ENCODE measurements around the gene ANAPC2.

Gene ANAPC2

DNA sequence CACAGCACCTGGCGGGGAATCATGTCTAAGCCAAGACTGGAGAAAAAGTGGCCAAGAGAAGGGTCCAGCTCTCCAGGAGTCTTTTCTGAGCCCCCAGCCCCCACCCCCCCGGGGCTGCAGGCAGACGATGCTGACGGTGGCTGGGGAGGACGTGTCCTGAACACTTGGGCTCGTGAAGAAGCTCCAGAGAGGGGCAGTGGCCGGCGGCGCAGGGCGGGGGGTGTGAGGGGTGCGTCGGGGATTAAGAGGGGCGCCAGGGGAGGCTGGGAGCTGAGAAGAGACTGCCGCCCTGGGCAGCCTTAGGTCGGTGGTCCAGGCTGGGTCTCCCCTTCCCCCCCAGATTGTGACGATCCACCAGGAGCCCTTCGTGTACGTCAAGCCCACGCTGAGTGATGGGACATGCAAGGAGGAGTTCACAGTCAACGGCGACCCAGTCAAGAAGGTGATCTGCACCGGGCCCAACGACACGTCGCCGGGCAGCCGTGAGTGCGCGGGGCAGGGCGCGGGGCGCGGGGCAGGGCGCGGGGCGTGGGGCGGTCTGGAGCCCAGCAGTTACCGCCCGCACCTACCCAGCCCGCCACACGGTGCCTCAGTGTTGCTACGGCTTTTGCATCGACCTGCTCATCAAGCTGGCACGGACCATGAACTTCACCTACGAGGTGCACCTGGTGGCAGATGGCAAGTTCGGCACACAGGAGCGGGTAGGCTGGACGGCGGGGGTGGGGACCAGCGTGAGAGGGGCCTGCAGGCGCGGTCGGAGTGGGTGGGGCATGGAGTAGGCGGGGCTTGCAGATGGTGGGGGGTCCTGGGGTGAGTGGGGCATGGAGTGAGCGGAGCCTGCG is 27.4 kb downstream of the ANAPC2 start:
- Histone ChIP-seq H3K27ac (no peak overlapping the region), H3K4me3 (ENCODE audit: low read depth, low read length) (no peak overlapping the region), H3K27me3 (replicated peaks) (peaks cover 57% of the 10 kb centered on the region), H3K36me3 (replicated peaks) (no peaks in the 10 kb centered on the region)
- DNase-seq = no peak
- in situ Hi-C loops (cut with HindIII; ENCODE audit: low pct_ligation_motif_present, low sequenced_read_pairs) = no loop called here
- TF ChIP-seq, protein P1, sequence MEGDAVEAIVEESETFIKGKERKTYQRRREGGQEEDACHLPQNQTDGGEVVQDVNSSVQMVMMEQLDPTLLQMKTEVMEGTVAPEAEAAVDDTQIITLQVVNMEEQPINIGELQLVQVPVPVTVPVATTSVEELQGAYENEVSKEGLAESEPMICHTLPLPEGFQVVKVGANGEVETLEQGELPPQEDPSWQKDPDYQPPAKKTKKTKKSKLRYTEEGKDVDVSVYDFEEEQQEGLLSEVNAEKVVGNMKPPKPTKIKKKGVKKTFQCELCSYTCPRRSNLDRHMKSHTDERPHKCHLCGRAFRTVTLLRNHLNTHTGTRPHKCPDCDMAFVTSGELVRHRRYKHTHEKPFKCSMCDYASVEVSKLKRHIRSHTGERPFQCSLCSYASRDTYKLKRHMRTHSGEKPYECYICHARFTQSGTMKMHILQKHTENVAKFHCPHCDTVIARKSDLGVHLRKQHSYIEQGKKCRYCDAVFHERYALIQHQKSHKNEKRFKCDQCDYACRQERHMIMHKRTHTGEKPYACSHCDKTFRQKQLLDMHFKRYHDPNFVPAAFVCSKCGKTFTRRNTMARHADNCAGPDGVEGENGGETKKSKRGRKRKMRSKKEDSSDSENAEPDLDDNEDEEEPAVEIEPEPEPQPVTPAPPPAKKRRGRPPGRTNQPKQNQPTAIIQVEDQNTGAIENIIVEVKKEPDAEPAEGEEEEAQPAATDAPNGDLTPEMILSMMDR (IDR thresholded peaks at IDR 0.05; ENCODE audit: low read depth, low read length, missing control alignments) = no peak

GRCh38 chr9:137160054-137160425 is 28.3 kb downstream of the ANAPC2 start:
- TF ChIP-seq, protein P1 (IDR thresholded peaks at IDR 0.05; ENCODE audit: low read depth, low read length, missing control alignments) = no peak
- no peak for DNase-seq
- peaks cover 48% of the 10 kb centered on the region for H3K27me3 ChIP-seq (replicated peaks)
- H3K4me3 ChIP-seq (ENCODE audit: low read depth, low read length) = no peak overlapping the region
- no peak overlapping the region for H3K27ac ChIP-seq
- H3K36me3 ChIP-seq (replicated peaks) = no peaks in the 10 kb centered on the region
- in situ Hi-C loops (cut with HindIII; ENCODE audit: low pct_ligation_motif_present, low sequenced_read_pairs) = no loop called here

GRCh38 chr9:137159105-137160053 is 29.0 kb downstream of the ANAPC2 start:
- DNase-seq = no peak
- Histone ChIP-seq H3K27ac (no peak overlapping the region), H3K27me3 (replicated peaks) (peaks cover 42% of the 10 kb centered on the region), H3K36me3 (replicated peaks) (no peaks in the 10 kb centered on the region), H3K4me3 (ENCODE audit: low read depth, low read length) (no peak overlapping the region)
- in situ Hi-C loops (cut with HindIII; ENCODE audit: low pct_ligation_motif_present, low sequenced_read_pairs) = no loop called here
- TF ChIP-seq, protein P1 (IDR thresholded peaks at IDR 0.05; ENCODE audit: low read depth, low read length, missing control alignments) = no peak

DNA sequence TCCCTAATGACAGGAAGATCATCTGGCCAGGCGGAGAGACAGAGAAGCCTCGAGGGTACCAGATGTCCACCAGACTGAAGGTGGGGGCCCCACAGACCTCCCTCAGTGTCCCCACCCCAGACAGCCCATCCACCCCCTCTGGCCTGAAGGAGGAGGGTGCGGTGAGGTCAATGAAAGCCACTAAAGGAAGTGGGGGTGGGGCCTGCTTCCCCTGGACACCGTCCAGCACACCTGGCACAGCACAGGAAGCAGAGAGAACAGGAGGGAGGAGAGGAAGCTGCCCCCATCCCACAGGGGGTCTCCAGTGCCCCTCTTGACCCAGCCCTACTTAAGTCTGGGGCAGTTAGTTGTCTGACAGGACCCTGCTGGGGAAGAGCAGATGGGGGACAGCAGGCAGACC is 29.7 kb downstream of the ANAPC2 start:
- in situ Hi-C loops (cut with HindIII; ENCODE audit: low pct_ligation_motif_present, low sequenced_read_pairs) = no loop called here
- peaks cover 34% of the 10 kb centered on the region for H3K27me3 ChIP-seq (replicated peaks)
- no peak for DNase-seq

DNA sequence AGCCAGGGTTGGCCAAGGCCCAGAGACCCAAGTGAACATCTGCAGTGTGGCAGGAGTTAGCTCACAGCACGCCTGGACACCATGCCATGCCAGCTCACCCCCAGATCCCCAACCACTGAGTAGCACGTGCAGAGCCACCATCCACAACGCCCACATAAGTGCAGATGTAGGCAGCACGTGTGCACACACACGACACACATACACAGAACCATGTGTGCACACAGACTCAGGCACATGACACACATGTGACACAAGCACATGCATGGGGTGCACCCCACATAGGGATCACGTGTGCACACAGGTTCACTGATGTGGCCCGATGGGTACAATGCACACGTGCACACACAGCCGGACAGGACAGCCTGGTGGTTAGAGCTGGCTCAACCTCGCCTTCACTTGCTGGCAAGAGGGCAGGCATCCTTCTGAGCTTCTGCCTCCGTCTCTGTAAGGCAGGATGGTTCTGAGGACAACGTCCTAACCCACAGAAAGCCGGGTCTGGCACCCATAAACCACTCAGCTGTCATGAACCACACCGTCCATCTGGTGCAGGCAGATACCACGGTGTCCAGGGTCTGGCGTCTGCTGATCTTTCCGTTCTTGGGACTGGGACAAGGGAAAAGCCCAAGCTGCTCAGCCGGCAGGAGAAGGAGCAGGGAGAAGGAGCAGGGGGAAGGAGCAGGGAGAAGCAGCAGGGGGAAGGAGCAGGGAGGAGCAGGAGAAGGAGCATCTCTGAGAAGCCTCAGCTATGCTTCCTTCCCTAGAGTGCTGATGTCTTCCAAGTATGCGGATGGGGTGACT is 30.5 kb downstream of the ANAPC2 start:
- Histone ChIP-seq H3K27me3 (replicated peaks) (peaks cover 27% of the 10 kb centered on the region), H3K36me3 (replicated peaks) (no peaks in the 10 kb centered on the region), H3K27ac (no peak overlapping the region), H3K4me3 (ENCODE audit: low read depth, low read length) (no peak overlapping the region)
- TF ChIP-seq, protein P1 (IDR thresholded peaks at IDR 0.05; ENCODE audit: low read depth, low read length, missing control alignments) = no peak
- no peak for DNase-seq
- in situ Hi-C loops (cut with HindIII; ENCODE audit: low pct_ligation_motif_present, low sequenced_read_pairs) = no loop called here

More for the DNA sequence above, 29.7 kb downstream of the ANAPC2 start:
- TF ChIP-seq, protein P1 (IDR thresholded peaks at IDR 0.05; ENCODE audit: low read depth, low read length, missing control alignments) = no peak
- Histone ChIP-seq H3K27ac (no peak overlapping the region), H3K4me3 (ENCODE audit: low read depth, low read length) (no peak overlapping the region), H3K36me3 (replicated peaks) (no peaks in the 10 kb centered on the region)

Measured in brain microvascular endothelial cell (primary cell).